ENCODE measurements around the gene WNT3A.

WNT3A gene

GRCh38 chr1:228088586-228089498, 82.0 kb downstream of the WNT3A start:
- no peak for DNase-seq

- DNase-seq: no peak
These were observed 83.0 kb downstream of the WNT3A start for GRCh38 chr1:228089519-228090380.

GRCh38 chr1:228090613-228091081, 83.8 kb downstream of the WNT3A start:
- no peak for DNase-seq

- no peak for DNase-seq
These were observed 84.3 kb downstream of the WNT3A start for GRCh38 chr1:228091084-228091483.

- no peak for DNase-seq
These were observed 85.7 kb downstream of the WNT3A start for GRCh38 chr1:228092342-228093049.

- no peak for DNase-seq
These were observed 86.5 kb downstream of the WNT3A start for GRCh38 chr1:228093050-228093906.

GRCh38 chr1:228094432-228095016, 87.7 kb downstream of the WNT3A start:
- DNase-seq: no peak

GRCh38 chr1:228095161-228095560, 88.4 kb downstream of the WNT3A start:
- DNase-seq: no peak

GRCh38 chr1:228095938-228096337, 89.1 kb downstream of the WNT3A start:
- no peak for DNase-seq

GRCh38 chr1:228096416-228097332, 89.9 kb downstream of the WNT3A start:
- DNase-seq: no peak

- DNase-seq: no peak
These were observed 90.7 kb downstream of the WNT3A start for GRCh38 chr1:228097333-228098081.

- DNase-seq: no peak
These were observed 91.6 kb downstream of the WNT3A start for GRCh38 chr1:228098323-228098931.

GRCh38 chr1:228099331-228099732, 92.5 kb downstream of the WNT3A start:
- DNase-seq: no peak

- no peak for DNase-seq
These were observed 94.2 kb downstream of the WNT3A start for GRCh38 chr1:228100822-228101613.

- DNase-seq: no peak
These were observed 94.8 kb downstream of the WNT3A start for GRCh38 chr1:228101614-228101993.

GRCh38 chr1:228101994-228102790, 95.4 kb downstream of the WNT3A start:
- peak in 3 of 4 experiments; percentile 26 to 54 (median 45) for DNase-seq

Data from activated naive CD4-positive, alpha-beta T cell (primary cell).